Smooth muscle cell (in vitro differentiated cells): ENCODE results near the gene ESYT1. TPM values are rescaled to one million over a fixed set of nuclear protein-coding genes. Genes with fewer than 3 reads are reported as not detected.

ENCODE experiments used
- DNase-seq: peaks from one replicate; lab custom pipeline; 2025; ENCODE audit not compliant: unreplicated experiment; lab: John Stamatoyannopoulos, UW
- H2AFZ ChIP-seq: fragments of 200-600 bp; sonication (generic); 2 replicates; pipeline ENCODE4 v1.6.0; 2016; ENCODE audit warnings: antibody characterized with exemption, low read depth, mild to moderate bottlenecking
- H3F3A ChIP-seq: fragments of 200-600 bp; sonication (generic); 2 replicates; pipeline ENCODE4 v1.6.0; 2017; ENCODE audit warnings: antibody characterized with exemption, low read depth
- H3K27ac ChIP-seq: fragments of 200-600 bp; sonication (generic); 2 replicates; pipeline ENCODE4 v1.5.1; 2016; ENCODE audit warnings: low read depth, mild to moderate bottlenecking
- H3K27me3 ChIP-seq: fragments of 200-600 bp; sonication (generic); 2 replicates; pipeline ENCODE4 v1.6.1; 2016; ENCODE audit warnings: low read depth, mild to moderate bottlenecking
- H3K36me3 ChIP-seq: fragments of 200-600 bp; sonication (generic); 2 replicates; pipeline ENCODE4 v1.5.1; 2016; ENCODE audit warnings: low read depth
- H3K4me1 ChIP-seq: fragments of 200-600 bp; sonication (generic); 2 replicates; pipeline ENCODE4 v1.5.1; 2016; ENCODE audit warnings: low read depth
- H3K4me2 ChIP-seq: fragments of 200-600 bp; sonication (generic); 2 replicates; pipeline ENCODE4 v1.6.0; 2016; ENCODE audit warnings: mild to moderate bottlenecking
- H3K4me3 ChIP-seq: fragments of 200-600 bp; sonication (generic); 2 replicates; pipeline ENCODE4 v1.5.1; 2016; ENCODE audit warnings: mild to moderate bottlenecking
- H3K79me2 ChIP-seq: fragments of 200-600 bp; sonication (generic); 2 replicates; pipeline ENCODE4 v1.6.0; 2016; ENCODE audit warnings: low read depth, mild to moderate bottlenecking
- H3K9ac ChIP-seq: fragments of 200-600 bp; sonication (generic); 2 replicates; pipeline ENCODE4 v1.6.0; 2016; ENCODE audit warnings: low read depth
- H3K9me3 ChIP-seq: fragments of 200-600 bp; sonication (generic); replicated peaks from 2 replicates; pipeline ENCODE4 v1.5.1; 2016; ENCODE audit warnings: low read depth
- H4K20me1 ChIP-seq: fragments of 200-600 bp; sonication (generic); 2 replicates; pipeline ENCODE4 v1.6.0; 2016; ENCODE audit warnings: low read depth
- CTCF ChIP-seq: fragments of 200-600 bp; sonication (generic); IDR thresholded peaks from 2 replicates; pipeline ENCODE4 v1.5.1; 2017; ENCODE audit warnings: borderline replicate concordance, mild to moderate bottlenecking, antibody characterized with exemption; ENCODE audit not compliant: insufficient read depth, poor library complexity, severe bottlenecking
- WGBS: methylation state at CpG from one replicate; pipeline ENCODE4 v1.1.7; 2016; ENCODE audit warnings: low lambda C conversion rate; 5-methylcytosine and 5-hydroxymethylcytosine counted together
- polyA plus RNA-seq: library from polyadenylated mRNA; unstranded; fragments of >200 nt; fragmentation: Nextera tagmentation; extraction: Ambion mirVana; gene quantifications from 2 replicates; pipeline ENCODE4 v1.2.1, GENCODE V29; 2016
- total RNA-seq: library from RNA; depleted of rRNA; stranded (reverse); fragments of >200 nt; gene quantifications from 2 replicates; pipeline ENCODE4 v1.2.3, GENCODE V29; 2014

ESYT1 gene
- total and polyA plus RNA-seq, 2 experiments from 2014 or later, result 69.5 to 76.0 TPM

- Histone ChIP-seq H3K9me3 (no peaks in the 10 kb centered on the region), H3K9ac (no peak overlapping the region), H2AFZ (no peak overlapping the region), H3K4me1 (no peaks in the 10 kb centered on the region), H3K4me3 (no peak overlapping the region), H3F3A (no peaks in the 10 kb centered on the region), H3K4me2 (no peak overlapping the region), H4K20me1 (no peaks in the 10 kb centered on the region), H3K27ac (no peak overlapping the region), H3K36me3 (peaks cover 15% of the 10 kb centered on the region), H3K79me2 (no peaks in the 10 kb centered on the region), H3K27me3 (no peaks in the 10 kb centered on the region)
- no peak for TF ChIP-seq CTCF
- DNase-seq, result no peak
- WGBS, result 93% methylated on average over 8 of the region's 8 CpGs
Observed at GRCh38 chr12:56143870-56144269, 15.8 kb downstream of the ESYT1 start.

- H3K4me2 ChIP-seq, result no peak overlapping the region
- TF ChIP-seq CTCF, result no peak
- H3K4me3 ChIP-seq, result no peak overlapping the region
- peaks cover under 1% of the 10 kb centered on the region for H3F3A ChIP-seq
- no peaks in the 10 kb centered on the region for H3K4me1 ChIP-seq
- no peaks in the 10 kb centered on the region for H3K27me3 ChIP-seq
- H3K36me3 ChIP-seq, result peaks cover 7% of the 10 kb centered on the region
- H3K79me2 ChIP-seq, result no peaks in the 10 kb centered on the region
- WGBS, result 92% methylated on average over 3 of the region's 3 CpGs
- no peak overlapping the region for H3K9ac ChIP-seq
- H2AFZ ChIP-seq, result no peak overlapping the region
- H4K20me1 ChIP-seq, result no peaks in the 10 kb centered on the region
- no peaks in the 10 kb centered on the region for H3K9me3 ChIP-seq
- H3K27ac ChIP-seq, result no peak overlapping the region
- DNase-seq, result no peak
Observed at GRCh38 chr12:56145217-56145616, 17.1 kb downstream of the ESYT1 start.

- 89% methylated on average over 13 of the region's 13 CpGs for WGBS
- Histone ChIP-seq H3K9ac (no peak overlapping the region), H2AFZ (no peak overlapping the region), H3K9me3 (no peaks in the 10 kb centered on the region), H3K4me1 (peaks cover 5% of the 10 kb centered on the region), H3K4me2 (no peak overlapping the region), H4K20me1 (no peaks in the 10 kb centered on the region), H3K36me3 (no peaks in the 10 kb centered on the region), H3K27me3 (no peaks in the 10 kb centered on the region), H3K4me3 (no peak overlapping the region), H3K79me2 (no peaks in the 10 kb centered on the region), H3F3A (peaks cover 6% of the 10 kb centered on the region), H3K27ac (no peak overlapping the region)
- TF ChIP-seq CTCF, result no peak
- DNase-seq, result no peak
Observed at GRCh38 chr12:56146492-56147460, 18.7 kb downstream of the ESYT1 start.
